Upper lobe of left lung (tissue), 4 donors: ENCODE data around the gene FER.

Experiments used
- EP300 ChIP-seq, 4 donors: sonication (generic); formaldehyde crosslinking; IDR thresholded peaks; one replicate each; pipeline ENCODE4 v1.5.1; 2017; ENCODE audit warnings: antibody characterized with exemption in 4 of 4, control low read depth in 2 of 4
- POLR2A ChIP-seq, 4 donors: fragments of 450-650 bp; IDR thresholded peaks; one replicate each; pipeline ENCODE4 v1.5.1; 2016 to 2017; ENCODE audit warnings: antibody characterized with exemption in 4 of 4, mild to moderate bottlenecking in 2 of 4
- TF ChIP-seq, protein P1 (sequence below), 6 experiments: fragments of 450-650 bp in 4 of 6; fragments of 200-600 bp in 2 of 6; sonication (generic) in 2 of 6; IDR thresholded peaks; one replicate each; pipeline ENCODE4 v1.5.1; 2016 to 2019; ENCODE audit warnings: antibody characterized with exemption in 6 of 6

DNA sequence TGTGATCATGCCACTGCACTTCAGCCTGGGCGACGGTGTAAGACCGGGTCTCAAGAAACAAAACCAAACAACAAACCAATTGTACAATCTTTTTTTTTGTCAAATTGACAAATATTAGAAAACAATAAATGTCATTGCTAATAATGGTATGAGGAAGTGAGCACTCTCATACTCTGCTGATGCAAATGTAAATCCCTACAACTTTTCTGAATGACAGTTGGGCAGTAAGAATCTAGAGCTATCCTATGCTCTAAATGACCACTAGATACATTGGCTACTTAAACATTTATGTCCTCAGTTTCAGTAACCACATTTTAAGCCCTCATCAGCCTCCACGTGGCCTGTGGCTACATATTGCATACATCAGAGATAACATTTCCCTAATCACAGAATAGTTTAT is 256.2 kb downstream of the FER start:
- TF ChIP-seq, protein P1, sequence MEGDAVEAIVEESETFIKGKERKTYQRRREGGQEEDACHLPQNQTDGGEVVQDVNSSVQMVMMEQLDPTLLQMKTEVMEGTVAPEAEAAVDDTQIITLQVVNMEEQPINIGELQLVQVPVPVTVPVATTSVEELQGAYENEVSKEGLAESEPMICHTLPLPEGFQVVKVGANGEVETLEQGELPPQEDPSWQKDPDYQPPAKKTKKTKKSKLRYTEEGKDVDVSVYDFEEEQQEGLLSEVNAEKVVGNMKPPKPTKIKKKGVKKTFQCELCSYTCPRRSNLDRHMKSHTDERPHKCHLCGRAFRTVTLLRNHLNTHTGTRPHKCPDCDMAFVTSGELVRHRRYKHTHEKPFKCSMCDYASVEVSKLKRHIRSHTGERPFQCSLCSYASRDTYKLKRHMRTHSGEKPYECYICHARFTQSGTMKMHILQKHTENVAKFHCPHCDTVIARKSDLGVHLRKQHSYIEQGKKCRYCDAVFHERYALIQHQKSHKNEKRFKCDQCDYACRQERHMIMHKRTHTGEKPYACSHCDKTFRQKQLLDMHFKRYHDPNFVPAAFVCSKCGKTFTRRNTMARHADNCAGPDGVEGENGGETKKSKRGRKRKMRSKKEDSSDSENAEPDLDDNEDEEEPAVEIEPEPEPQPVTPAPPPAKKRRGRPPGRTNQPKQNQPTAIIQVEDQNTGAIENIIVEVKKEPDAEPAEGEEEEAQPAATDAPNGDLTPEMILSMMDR (IDR thresholded peaks at IDR 0.05) = no peak
- no peak for TF ChIP-seq POLR2A (IDR thresholded peaks at IDR 0.05)
- TF ChIP-seq EP300 (IDR thresholded peaks at IDR 0.05) = no peak
